Central memory CD8-positive, alpha-beta T cell (primary cell): ENCODE measurements around the gene SSC5D.
"Not testable (repeated sequence)": the region's sequence is repeated elsewhere in the genome, so short reads cannot be mapped to it uniquely, and the experiment has no call there.

Experiments
- ATAC-seq: fragments of 150-1000 bp; cut with Tn5 transposase; replicated peaks from 2 replicates; pipeline ENCODE4 v1.10.0; 2022; ENCODE audit warnings: mild to moderate bottlenecking, moderate FRiP score, moderate number of reproducible peaks; ENCODE audit not compliant: poor library complexity, severe bottlenecking; ENCODE audit errors: extremely low read depth
- DNase-seq, 2 donors: peaks; one replicate each; pipeline ENCODE4 v3.0.0; 2021; ENCODE audit warnings: low spot score in 2 of 2
- H3K27ac Mint-ChIP-seq: one replicate; pipeline ENCODE4 v1.8.0; 2022; ENCODE audit warnings: low read depth, mild to moderate bottlenecking, moderate library complexity, mixed read lengths
- H3K27me3 Mint-ChIP-seq: one replicate; pipeline ENCODE4 v1.8.0; 2022; ENCODE audit warnings: mixed read lengths
- H3K36me3 Mint-ChIP-seq: one replicate; pipeline ENCODE4 v1.8.0; 2022; ENCODE audit warnings: mild to moderate bottlenecking, moderate library complexity, mixed read lengths; ENCODE audit not compliant: insufficient read depth
- H3K4me1 Mint-ChIP-seq: one replicate; pipeline ENCODE4 v1.8.0; 2022; ENCODE audit warnings: mixed read lengths
- H3K4me3 Mint-ChIP-seq: one replicate; pipeline ENCODE4 v1.8.0; 2022; ENCODE audit warnings: mild to moderate bottlenecking, moderate library complexity, mixed read lengths
- H3K9me3 Mint-ChIP-seq: one replicate; pipeline ENCODE4 v1.8.0; 2022; ENCODE audit warnings: mixed read lengths

SSC5D gene

DNA sequence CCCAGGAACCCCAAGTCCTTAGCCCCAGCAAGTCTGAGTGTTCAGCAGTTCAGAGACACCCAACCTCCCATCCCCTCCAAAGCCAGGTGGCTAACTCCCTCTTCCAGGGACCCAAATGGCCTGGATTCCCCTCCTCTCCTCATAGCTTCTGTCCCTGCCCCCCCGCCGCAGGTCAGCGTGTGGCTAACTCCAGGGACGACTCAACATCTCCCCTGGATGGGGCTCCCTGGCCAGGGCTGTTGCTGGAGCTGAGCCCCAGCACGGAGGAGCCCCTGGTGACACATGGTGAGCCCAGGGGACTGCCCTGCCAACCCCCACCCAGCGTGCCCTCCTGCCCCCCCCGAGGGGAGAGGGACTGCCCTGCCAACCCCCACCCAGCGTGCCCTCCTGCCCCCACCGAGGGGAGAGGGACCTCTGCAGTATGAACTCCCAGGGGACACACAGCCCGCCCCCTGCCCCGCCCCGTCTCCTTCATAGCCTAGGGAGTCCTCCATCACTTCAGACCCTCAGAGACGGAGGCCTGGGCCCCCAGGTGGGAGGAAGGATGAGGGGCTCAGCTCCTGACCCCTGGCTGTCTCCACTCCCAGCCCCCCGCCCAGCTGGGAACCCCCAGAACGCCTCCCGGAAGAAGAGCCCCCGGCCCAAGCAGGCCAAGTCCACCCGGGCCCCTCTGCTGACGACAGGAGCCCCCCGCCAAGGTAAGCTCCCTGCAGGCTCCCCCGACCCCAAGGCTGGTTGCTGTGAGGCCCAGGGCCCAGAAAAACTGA, 1.7 kb downstream of the SSC5D start:
- Mint-ChIP-seq H3K27me3 (peaks cover 18% of the 10 kb centered on the region), H3K4me1 (peaks cover 12% of the 10 kb centered on the region), H3K36me3 (peaks cover 10% of the 10 kb centered on the region), H3K4me3 (no peak overlapping the region), H3K27ac (no peak overlapping the region), H3K9me3 (no peaks in the 10 kb centered on the region)
- ATAC-seq = no peak
- DNase-seq = no peak

DNA sequence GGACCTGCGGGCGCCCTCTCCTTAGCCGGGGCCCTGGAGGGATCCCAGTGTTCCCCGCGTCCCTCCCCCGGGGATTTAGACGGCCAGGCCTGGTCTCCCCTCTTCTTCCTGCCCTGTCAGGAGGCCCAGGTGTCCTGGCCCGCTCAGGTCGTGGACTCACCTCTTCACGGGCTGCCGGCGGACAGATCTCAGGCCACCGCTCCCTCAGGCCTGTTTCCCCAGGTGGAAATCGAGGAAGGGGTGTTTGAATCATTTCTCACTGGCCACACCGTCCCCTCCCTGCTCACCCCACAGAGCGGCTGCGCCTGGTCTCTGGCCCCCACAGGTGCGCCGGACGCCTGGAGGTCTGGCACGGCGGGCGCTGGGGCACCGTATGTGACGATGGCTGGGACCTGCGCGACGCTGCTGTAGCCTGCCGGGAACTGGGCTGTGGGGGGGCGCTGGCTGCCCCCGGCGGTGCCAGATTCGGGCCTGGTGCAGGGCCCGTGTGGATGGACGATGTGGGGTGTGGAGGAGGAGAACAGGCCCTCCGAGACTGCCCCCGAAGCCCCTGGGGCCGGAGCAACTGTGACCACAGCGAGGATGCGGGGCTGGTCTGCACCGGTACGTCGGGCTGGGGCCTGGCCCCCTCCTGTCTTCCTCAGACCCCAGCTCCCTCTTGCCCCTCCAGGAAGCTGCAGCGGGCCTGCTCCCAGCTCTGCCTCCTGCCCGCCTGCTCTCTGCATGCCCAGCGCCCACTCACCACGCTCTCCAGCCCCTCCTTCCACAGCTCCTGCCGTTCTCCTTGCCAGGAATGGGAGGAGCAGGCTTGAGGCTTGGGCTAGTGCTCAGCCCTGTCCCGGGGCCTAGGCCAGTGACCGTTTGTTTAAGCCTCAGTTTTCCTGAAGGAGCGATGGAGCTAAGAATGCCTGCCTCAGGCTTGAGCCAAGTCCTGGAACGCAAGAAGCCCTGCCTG, 2.5 kb downstream of the SSC5D start:
- Mint-ChIP-seq H3K27ac (no peak overlapping the region), H3K27me3 (peaks cover 18% of the 10 kb centered on the region)
- ATAC-seq = no peak

DNA sequence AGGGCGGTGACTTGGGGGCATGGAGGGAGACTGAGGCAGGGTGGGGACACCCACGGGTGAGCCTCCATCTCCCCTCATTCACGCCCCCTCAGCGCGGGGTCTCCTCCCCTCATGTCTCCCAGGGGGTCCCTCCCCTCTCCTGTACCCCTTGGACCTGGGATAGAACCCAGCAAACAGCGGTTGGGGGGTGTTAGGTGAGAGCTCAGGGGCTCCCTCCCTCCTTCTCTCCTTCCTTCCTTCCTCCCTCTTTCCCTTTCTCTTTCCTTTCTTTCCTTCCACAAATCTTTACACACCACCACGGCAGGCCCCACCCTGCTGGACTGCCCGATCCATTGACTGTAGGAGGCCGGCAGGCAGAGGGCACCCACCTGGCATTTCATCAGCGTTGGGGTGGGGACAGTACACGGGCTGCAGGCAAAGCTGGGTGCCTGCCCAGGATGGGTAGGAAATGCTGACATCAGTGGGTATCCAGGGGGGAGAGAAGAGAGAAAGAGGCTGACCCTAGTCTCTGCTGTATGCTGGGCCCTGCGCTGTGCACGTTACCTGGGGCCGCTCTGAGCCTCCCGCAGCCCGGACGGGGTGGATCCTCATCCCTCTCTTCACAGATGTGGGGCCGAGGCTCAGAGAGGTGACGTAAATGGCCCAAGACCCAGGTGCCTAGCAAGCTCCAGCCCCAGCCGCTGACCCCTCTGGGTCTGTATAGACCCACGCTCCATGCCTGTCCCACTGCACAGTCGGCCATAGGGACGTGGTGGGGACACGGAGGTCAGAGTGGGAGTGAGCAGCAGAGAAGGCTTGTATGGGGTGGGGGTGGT, 3.5 kb downstream of the SSC5D start:
- ATAC-seq (no peak), DNase-seq (no peak)
- peaks cover 5% of the 10 kb centered on the region for H3K36me3 Mint-ChIP-seq
- H3K4me1 Mint-ChIP-seq = no peaks in the 10 kb centered on the region
- H3K27me3 Mint-ChIP-seq = peaks cover 18% of the 10 kb centered on the region
- no peaks in the 10 kb centered on the region for H3K9me3 Mint-ChIP-seq
- H3K27ac Mint-ChIP-seq = peak overlapping the region; percentile 6
- no peak overlapping the region for H3K4me3 Mint-ChIP-seq

More for the DNA sequence above, 2.5 kb downstream of the SSC5D start:
- Mint-ChIP-seq H3K9me3 (no peaks in the 10 kb centered on the region), H3K36me3 (peaks cover 7% of the 10 kb centered on the region), H3K4me3 (no peak overlapping the region), H3K4me1 (peaks cover 6% of the 10 kb centered on the region)
- DNase-seq = no peak

DNA sequence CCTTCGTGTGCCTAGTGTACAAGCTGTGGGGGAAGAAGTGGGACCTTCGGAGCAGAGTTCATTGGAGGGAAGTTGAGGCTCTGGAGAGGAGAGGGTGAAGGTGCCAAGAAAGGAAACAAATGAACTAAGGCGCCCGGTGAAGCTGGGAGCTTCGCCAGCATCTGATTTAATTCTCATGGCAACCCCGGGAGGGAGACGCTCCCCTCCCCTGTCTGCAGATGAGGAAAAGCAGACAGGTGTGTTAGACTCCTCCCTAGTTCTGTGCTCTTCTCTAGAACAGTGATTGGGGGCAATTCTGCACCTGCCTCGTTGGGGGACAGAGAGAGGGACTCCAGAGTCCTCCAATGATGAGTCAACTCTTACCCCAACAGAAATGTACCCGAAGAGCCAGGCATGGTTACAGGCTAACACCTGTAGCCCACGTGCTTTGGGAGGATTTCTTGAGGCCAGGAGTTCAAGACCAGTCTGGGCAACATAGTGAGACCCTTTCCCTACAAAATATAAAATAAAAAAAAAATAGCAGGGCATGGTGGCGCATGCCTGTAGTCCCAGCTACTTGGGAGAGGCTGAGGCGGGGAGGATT, 4.2 kb downstream of the SSC5D start:
- Mint-ChIP-seq H3K27ac (no peak overlapping the region), H3K36me3 (peaks cover 3% of the 10 kb centered on the region), H3K4me1 (no peaks in the 10 kb centered on the region), H3K27me3 (peaks cover 18% of the 10 kb centered on the region), H3K9me3 (no peaks in the 10 kb centered on the region), H3K4me3 (no peak overlapping the region)
- no peak for DNase-seq
- no peak for ATAC-seq

DNA sequence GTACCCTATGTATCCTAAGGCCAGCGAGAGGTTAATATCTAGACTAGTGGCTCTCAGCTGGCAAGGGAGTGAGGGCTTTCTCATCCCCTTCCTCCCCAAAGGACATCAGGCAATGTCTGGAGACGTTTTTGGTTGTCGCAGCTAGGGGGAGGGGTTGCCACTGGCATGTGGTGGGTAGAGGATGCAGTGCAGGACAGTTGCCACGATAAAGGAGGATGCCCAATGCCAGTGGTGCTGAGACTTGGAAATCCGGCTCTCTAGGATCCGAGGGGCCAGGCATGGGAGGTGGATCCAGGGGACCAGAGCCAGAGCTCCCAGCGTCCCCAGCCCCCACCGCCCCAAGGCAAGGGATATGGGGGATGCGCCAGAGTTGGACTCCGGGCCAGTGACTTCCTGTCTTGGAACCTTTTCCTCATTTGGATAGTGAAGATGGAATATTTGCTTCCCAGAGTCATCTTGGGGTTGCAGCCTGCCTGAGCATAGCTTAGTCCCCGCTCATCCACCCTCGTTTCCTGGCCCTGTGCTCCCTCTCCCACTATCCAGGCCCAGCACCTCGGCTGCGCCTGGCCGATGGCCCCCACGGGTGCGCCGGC, 4.9 kb downstream of the SSC5D start:
- Mint-ChIP-seq H3K27me3 (peaks cover 18% of the 10 kb centered on the region), H3K27ac (no peak overlapping the region), H3K36me3 (peaks cover 3% of the 10 kb centered on the region), H3K4me1 (no peaks in the 10 kb centered on the region), H3K9me3 (no peaks in the 10 kb centered on the region), H3K4me3 (no peak overlapping the region)
- DNase-seq = no peak
- no peak for ATAC-seq

DNA sequence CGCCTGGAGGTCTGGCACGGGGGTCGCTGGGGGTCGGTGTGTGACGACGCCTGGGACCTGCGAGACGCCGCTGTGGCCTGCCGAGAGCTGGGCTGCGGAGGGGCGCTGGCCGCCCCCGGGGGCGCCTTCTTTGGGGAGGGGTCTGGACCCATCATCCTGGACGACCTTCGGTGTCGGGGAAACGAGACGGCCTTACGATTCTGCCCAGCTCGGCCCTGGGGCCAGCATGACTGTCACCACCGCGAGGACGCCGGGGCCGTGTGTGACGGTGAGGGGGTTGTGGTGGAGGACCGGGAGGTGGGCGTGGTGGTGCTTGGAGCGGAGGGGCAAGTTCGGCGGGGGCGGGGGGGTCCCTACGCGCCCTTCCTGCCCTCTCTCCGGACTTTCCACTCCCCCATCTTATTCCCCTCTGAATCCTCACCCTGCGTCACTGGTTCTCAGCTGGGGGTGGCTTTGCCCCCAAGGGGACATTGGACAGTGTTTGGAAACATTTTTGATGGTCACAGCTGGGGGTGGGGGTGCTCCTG, 5.5 kb downstream of the SSC5D start:
- Mint-ChIP-seq H3K27me3 (peaks cover 18% of the 10 kb centered on the region), H3K27ac (no peak overlapping the region), H3K4me1 (no peaks in the 10 kb centered on the region), H3K9me3 (no peaks in the 10 kb centered on the region), H3K4me3 (peak overlapping the region; percentile 45), H3K36me3 (peaks cover 3% of the 10 kb centered on the region)
- ATAC-seq (no peak), DNase-seq (no peak)

DNA sequence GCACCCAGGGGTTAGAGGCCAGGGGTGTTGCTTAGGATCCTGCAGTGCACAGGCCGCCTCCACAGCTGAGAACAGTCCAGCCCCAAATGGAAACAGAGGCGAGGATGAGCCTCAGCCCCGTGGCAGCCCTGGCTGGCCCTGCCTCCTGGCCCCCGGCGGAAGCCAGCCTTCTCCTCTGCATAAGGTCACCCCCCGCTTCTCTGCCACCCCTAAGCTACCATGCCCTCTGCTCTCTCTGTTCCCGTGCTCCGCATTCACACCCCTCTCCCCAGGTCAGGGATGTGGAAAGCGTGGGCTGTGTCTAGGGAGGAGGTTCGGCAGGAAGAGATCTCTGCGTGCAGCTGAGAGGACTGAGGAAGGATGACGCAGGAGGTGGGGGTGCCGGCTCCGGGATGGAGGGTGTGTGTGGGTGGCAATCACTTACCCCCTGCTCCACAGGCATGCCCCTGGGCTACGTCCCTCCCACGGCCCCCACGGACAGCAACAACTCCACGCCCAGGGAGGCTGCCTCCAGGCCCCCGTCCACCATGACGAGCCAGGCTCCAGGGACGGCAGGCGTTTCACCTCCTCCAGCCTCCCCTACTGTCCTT, 6.0 kb downstream of the SSC5D start:
- Mint-ChIP-seq H3K36me3 (peaks cover 3% of the 10 kb centered on the region), H3K9me3 (no peaks in the 10 kb centered on the region), H3K4me1 (no peaks in the 10 kb centered on the region), H3K4me3 (peak overlapping the region; percentile 45), H3K27ac (no peak overlapping the region), H3K27me3 (peaks cover 18% of the 10 kb centered on the region)
- no peak for ATAC-seq
- DNase-seq = no peak

DNA sequence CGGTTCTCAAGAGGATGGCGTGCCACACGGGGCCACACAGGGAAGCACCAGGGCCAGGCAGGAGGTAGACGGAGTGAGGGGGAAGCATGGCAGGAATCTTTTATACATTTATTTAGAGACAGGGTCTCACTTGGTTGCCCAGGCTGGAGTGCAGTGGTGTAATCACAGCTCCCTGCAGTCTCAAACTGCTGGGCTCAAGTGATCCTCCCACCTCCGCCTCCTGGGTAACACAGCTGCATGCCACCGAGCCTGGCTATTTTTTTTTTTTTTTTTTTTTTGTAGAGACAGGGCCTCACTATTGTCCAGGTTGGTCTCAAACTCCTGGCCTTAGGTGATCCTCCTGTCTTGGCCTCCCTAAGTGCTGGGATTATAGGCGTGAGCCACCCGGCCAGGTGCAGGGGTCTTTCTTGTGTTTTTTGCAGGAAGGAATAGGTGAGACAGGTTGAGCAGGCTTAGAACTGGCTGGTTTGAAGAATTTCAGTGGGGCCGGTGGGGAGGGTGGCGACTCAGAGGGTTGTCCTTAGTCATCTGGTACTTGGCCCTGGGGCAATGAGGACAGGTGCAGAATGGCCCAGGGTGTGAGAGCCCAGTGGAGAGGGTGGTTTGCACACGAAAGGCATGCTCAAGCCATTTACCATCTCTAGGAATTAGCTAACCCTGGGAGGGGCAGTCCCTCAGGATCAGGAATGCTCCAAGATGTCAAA, 7.6 kb downstream of the SSC5D start:
- H3K27ac Mint-ChIP-seq = no peak overlapping the region
- ATAC-seq (no peak), DNase-seq (no peak)
- H3K4me1 Mint-ChIP-seq = no peaks in the 10 kb centered on the region
- H3K36me3 Mint-ChIP-seq = no peaks in the 10 kb centered on the region
- H3K27me3 Mint-ChIP-seq = peaks cover 18% of the 10 kb centered on the region
- no peak overlapping the region for H3K4me3 Mint-ChIP-seq
- no peaks in the 10 kb centered on the region for H3K9me3 Mint-ChIP-seq

DNA sequence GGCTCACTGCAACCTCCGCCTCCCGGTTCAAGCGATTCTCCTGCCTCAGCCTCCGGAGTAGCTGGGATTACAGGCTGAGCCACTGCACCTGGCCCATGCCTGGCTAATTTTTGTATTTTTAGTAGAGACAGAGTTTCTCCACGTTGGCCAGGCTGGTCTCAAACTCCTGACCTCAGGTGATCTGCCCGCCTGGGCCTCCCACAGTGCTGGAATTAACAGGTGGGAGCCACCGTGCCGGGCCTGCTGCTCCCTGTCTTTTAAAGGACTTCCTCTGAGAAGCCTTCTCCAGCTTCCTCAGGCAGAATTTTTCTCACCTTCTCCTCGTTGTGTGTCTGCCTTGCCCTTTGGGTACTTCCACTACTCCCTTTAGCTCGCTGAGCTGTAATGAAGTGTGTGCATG, 8.6 kb downstream of the SSC5D start:
- not testable (repeated sequence) for H3K4me3 Mint-ChIP-seq, DNase-seq, H3K9me3 Mint-ChIP-seq, H3K27ac Mint-ChIP-seq, ATAC-seq, H3K36me3 Mint-ChIP-seq, H3K4me1 Mint-ChIP-seq
- peaks cover 16% of the 10 kb centered on the region for H3K27me3 Mint-ChIP-seq

DNA sequence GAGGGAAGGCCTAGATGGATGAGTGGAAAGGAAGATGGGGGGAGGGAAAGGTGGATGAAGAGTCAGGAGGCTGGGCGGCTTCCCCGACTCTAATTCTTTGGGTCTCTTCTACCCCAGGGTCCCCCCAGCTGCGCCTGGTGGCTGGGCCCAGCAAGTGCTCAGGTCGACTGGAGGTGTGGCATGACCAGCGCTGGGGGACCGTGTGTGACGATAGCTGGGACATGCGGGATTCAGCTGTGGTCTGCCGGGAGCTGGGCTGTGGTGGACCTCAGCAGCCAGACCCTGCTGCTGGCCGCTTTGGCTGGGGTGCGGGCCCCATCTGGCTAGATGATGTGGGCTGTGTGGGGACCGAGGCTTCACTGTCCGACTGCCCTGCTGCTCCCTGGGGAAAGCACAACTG, 9.5 kb downstream of the SSC5D start:
- H3K36me3 Mint-ChIP-seq = peaks cover 3% of the 10 kb centered on the region
- peaks cover 6% of the 10 kb centered on the region for H3K27me3 Mint-ChIP-seq
- H3K27ac Mint-ChIP-seq = no peak overlapping the region
- ATAC-seq (no peak), DNase-seq (no peak)
- H3K4me1 Mint-ChIP-seq = no peaks in the 10 kb centered on the region
- H3K9me3 Mint-ChIP-seq = no peaks in the 10 kb centered on the region
- H3K4me3 Mint-ChIP-seq = no peak overlapping the region

DNA sequence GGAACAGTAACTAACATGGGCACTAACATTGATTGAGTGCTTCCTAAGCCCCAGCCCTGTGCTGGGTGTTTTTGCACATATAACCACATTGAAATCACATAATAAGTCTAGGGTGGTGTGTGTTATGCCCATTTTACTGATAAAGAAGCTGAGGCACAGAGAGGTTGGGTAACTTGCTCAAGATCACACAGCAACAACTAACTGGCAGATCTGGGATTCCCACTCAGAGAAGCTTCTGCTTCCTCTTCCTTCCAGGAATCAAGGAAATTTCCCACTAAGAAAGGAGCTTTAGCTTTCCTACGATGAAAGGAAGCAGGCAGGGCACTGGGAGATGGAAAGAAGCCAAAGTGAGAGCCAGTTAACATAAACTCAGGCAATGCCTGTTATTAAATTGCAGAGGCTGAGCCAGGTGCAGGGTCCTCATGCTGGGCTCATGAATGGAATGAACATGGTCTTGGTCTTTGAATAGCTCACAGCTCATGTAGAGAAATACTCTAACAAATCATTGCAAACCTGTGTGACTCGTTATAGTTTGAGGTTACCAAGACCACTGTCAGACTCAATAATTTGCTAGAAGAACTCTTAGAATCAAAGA, 10.1 kb downstream of the SSC5D start:
- Mint-ChIP-seq H3K27ac (no peak overlapping the region), H3K36me3 (peaks cover 7% of the 10 kb centered on the region), H3K4me1 (peaks cover 5% of the 10 kb centered on the region), H3K4me3 (no peak overlapping the region), H3K9me3 (no peaks in the 10 kb centered on the region), H3K27me3 (peaks cover under 1% of the 10 kb centered on the region)
- ATAC-seq = no peak
- no peak for DNase-seq
